Lower lobe of right lung (tissue), 2 donors: ENCODE results near the gene PHC3. TPM values are rescaled to one million over a fixed set of nuclear protein-coding genes. Genes with fewer than 3 reads are reported as not detected.

Experiments used
- ATAC-seq, 2 donors: fragments of 200-7000 bp; cut with Tn5 transposase; one replicate each; pipeline ENCODE4 v1.9.1; 2020 to 2022; ENCODE audit warnings: mild to moderate bottlenecking in 2 of 2, moderate library complexity in 2 of 2
- DNase-seq: peaks from one replicate; pipeline ENCODE4 v3.0.0-alpha.2; 2020
- H3K27ac ChIP-seq: fragments of 200-600 bp; one replicate; pipeline ENCODE4 v1.8.0; 2022
- H3K27me3 ChIP-seq: fragments of 200-600 bp; one replicate; pipeline ENCODE4 v1.8.0; 2022; ENCODE audit warnings: low read depth
- H3K36me3 ChIP-seq: fragments of 200-600 bp; one replicate; pipeline ENCODE4 v1.8.0; 2022; ENCODE audit warnings: mild to moderate bottlenecking
- H3K4me1 ChIP-seq: fragments of 200-600 bp; one replicate; pipeline ENCODE4 v1.8.0; 2022
- H3K4me3 ChIP-seq: fragments of 200-600 bp; one replicate; pipeline ENCODE4 v1.8.0; 2022; ENCODE audit warnings: mild to moderate bottlenecking
- H3K9me3 ChIP-seq: fragments of 200-600 bp; one replicate; pipeline ENCODE4 v1.8.0; 2022
- CTCF ChIP-seq: fragments of 200-600 bp; IDR thresholded peaks from one replicate; pipeline ENCODE4 v1.8.0; 2022; ENCODE audit warnings: antibody characterized with exemption, mild to moderate bottlenecking
- intact Hi-C: fragments of 100-400 bp; cut with DNase I; formaldehyde crosslinking; loops from one replicate; pipeline ENCODE4 v1.11.0; 2022
- total RNA-seq: library from RNA; stranded (reverse); fragmentation: NEBNext Ultra II Directional; extraction: Animal tissue kit (Norgen Biotek cat#: 25700); gene quantifications from one replicate; pipeline ENCODE4 v1.2.1, GENCODE V29; 2021
- donor health status: DM: no; HTN: yes; CAD: no; lungs with severe emphysema.

The PHC3 gene
- total RNA-seq, 1 donor from 2014 or later: 89.9 TPM

DNA sequence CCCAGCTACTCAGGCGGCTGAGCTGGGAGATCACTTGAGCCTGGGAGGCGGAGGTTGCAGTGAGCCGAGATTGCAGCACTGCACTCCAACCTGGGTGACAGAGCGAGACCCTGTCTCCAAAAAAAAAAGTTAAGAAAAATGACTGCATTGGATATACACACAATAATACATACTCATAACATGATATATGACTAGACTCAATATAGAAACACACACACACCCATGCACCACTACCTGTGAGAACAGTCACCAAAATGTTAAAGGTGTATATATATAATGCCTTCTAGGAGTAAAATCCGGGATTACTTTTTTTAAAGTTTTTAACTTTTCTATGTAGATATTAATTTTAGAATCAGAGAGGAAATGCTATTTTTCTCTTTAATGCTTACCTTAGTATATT, 25.9 kb downstream of the PHC3 start:
- Histone ChIP-seq H3K27ac (no peak overlapping the region), H3K27me3 (no peaks in the 10 kb centered on the region), H3K4me1 (peaks cover 29% of the 10 kb centered on the region), H3K9me3 (no peaks in the 10 kb centered on the region), H3K36me3 (peaks cover 11% of the 10 kb centered on the region), H3K4me3 (no peak overlapping the region)
- no peak for ATAC-seq
- no peak for DNase-seq
- intact Hi-C loops: no loop called here
- no peak for TF ChIP-seq CTCF

GRCh38 chr3:170154569-170155143, 26.9 kb downstream of the PHC3 start:
- Histone ChIP-seq H3K36me3 (peaks cover 14% of the 10 kb centered on the region), H3K27me3 (no peaks in the 10 kb centered on the region), H3K27ac (no peak overlapping the region), H3K4me1 (peaks cover 24% of the 10 kb centered on the region), H3K9me3 (no peaks in the 10 kb centered on the region), H3K4me3 (no peak overlapping the region)
- TF ChIP-seq CTCF: no peak
- no peak for DNase-seq
- intact Hi-C loops: no loop called here
- ATAC-seq: no peak

- Histone ChIP-seq H3K4me3 (no peak overlapping the region), H3K27ac (no peak overlapping the region), H3K4me1 (peaks cover 20% of the 10 kb centered on the region), H3K27me3 (no peaks in the 10 kb centered on the region), H3K36me3 (peaks cover 19% of the 10 kb centered on the region), H3K9me3 (no peaks in the 10 kb centered on the region)
- no peak for TF ChIP-seq CTCF
- no peak for DNase-seq
- no peak for ATAC-seq
- intact Hi-C loops: no loop called here
Observed at GRCh38 chr3:170154084-170154483, 27.4 kb downstream of the PHC3 start.

DNA sequence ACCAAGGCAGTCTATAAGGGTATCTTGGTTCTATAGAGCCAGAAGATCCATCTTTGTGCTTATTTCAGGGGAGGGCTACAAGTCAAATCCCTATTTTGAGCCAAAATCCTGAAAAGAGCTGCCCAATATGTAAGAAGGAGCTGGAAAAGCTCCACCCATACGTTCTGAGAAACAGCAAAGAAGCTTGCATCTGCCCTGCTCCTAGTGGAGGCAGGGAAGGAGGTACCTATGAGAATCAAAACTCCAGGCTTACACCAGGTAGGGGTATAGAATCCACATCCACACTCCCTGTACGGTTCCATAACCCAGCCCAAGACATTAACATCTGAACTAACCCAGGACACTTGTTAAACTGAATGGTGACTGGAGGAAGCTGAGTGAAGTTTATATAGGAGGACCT, 30.0 kb downstream of the PHC3 start:
- DNase-seq (no peak), ATAC-seq (no peak)
- no peak for TF ChIP-seq CTCF
- no peaks in the 10 kb centered on the region for H3K27me3 ChIP-seq
- peaks cover 28% of the 10 kb centered on the region for H3K36me3 ChIP-seq
- no peak overlapping the region for H3K27ac ChIP-seq
- no peaks in the 10 kb centered on the region for H3K9me3 ChIP-seq
- H3K4me3 ChIP-seq: no peak overlapping the region
- H3K4me1 ChIP-seq: peaks cover 20% of the 10 kb centered on the region
- intact Hi-C loops: no loop called here

- Histone ChIP-seq H3K27ac (no peak overlapping the region), H3K4me1 (peaks cover 5% of the 10 kb centered on the region), H3K27me3 (no peaks in the 10 kb centered on the region), H3K36me3 (peaks cover 52% of the 10 kb centered on the region), H3K4me3 (no peak overlapping the region), H3K9me3 (no peaks in the 10 kb centered on the region)
- intact Hi-C loops: no loop called here
- DNase-seq (no peak), ATAC-seq (no peak)
- TF ChIP-seq CTCF: no peak
Observed at GRCh38 chr3:170149016-170149415, 32.5 kb downstream of the PHC3 start.

- peaks cover 58% of the 10 kb centered on the region for H3K36me3 ChIP-seq
- H3K4me3 ChIP-seq: no peak overlapping the region
- intact Hi-C loops: no loop called here
- H3K27ac ChIP-seq: no peak overlapping the region
- no peak for TF ChIP-seq CTCF
- ATAC-seq: no peak
- H3K4me1 ChIP-seq: no peaks in the 10 kb centered on the region
- no peaks in the 10 kb centered on the region for H3K9me3 ChIP-seq
- no peaks in the 10 kb centered on the region for H3K27me3 ChIP-seq
- no peak for DNase-seq
Observed at GRCh38 chr3:170145278-170145677, 36.3 kb downstream of the PHC3 start.
